Progenitor cell of endocrine pancreas (in vitro differentiated cells): Measurements from ENCODE around the gene TRIOBP. TPM values are rescaled to one million over a fixed set of nuclear protein-coding genes. Genes with fewer than 3 reads are reported as not detected.
A peak's percentile ranks its signal among the peaks of the same experiment; 100 is the strongest.

Experiments used
- DNase-seq: peaks from one replicate; pipeline ENCODE4 v3.0.0; 2021; ENCODE audit warnings: low spot score; ENCODE audit not compliant: unreplicated experiment
- H3K27ac Mint-ChIP-seq: 2 replicates; pipeline ENCODE4 v1.8.0; 2021; ENCODE audit warnings: mild to moderate bottlenecking, moderate library complexity, mixed read lengths
- H3K27me3 Mint-ChIP-seq: 2 replicates; pipeline ENCODE4 v1.8.0; 2021; ENCODE audit warnings: mixed read lengths
- H3K36me3 Mint-ChIP-seq: 2 replicates; pipeline ENCODE4 v1.8.0; 2022; ENCODE audit warnings: mixed read lengths; ENCODE audit not compliant: insufficient read depth
- H3K4me1 Mint-ChIP-seq: 2 replicates; pipeline ENCODE4 v1.8.0; 2021; ENCODE audit warnings: low read depth, mixed read lengths
- H3K4me3 Mint-ChIP-seq: 2 replicates; pipeline ENCODE4 v1.8.0; 2021; ENCODE audit warnings: low read depth, mild to moderate bottlenecking, moderate library complexity, mixed read lengths
- H3K9me3 Mint-ChIP-seq: 2 replicates; pipeline ENCODE4 v1.8.0; 2021; ENCODE audit warnings: low read depth, mixed read lengths
- CTCF ChIP-seq: fragments of 200-600 bp; sonication (generic); IDR thresholded peaks from one replicate; pipeline ENCODE4 v1.5.0; 2021; ENCODE audit warnings: antibody characterized with exemption, mild to moderate bottlenecking; ENCODE audit not compliant: unreplicated experiment
- total RNA-seq: library from RNA; stranded (reverse); gene quantifications from 2 replicates; pipeline ENCODE4 v1.2.1, GENCODE V29; 2021

TRIOBP gene
- total RNA-seq, 1 donor from 2014 or later = 78.7 TPM

DNA sequence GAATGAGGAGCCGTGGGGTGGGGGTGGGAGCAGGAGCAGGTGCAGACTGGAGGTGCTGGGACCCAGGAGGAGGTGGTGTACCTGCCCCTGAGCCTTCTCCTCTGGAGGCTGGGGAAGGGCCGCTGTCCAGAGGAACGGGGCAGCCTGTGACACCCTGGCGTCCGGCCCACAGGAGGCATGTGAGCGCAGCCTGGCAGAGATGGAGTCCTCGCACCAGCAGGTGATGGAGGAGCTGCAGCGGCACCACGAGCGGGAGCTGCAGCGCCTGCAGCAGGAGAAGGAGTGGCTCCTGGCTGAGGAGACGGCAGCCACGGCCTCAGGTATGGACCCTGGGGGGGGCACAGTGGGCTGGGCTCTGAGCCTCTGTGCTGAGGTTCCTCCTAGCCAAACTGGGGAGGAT, 68.7 kb downstream of the TRIOBP start:
- Mint-ChIP-seq H3K27ac (no peak overlapping the region), H3K4me3 (no peak overlapping the region), H3K9me3 (no peaks in the 10 kb centered on the region), H3K27me3 (no peaks in the 10 kb centered on the region), H3K4me1 (peaks cover 16% of the 10 kb centered on the region), H3K36me3 (peaks cover 16% of the 10 kb centered on the region)
- no peak for DNase-seq
- no peak for TF ChIP-seq CTCF

DNA sequence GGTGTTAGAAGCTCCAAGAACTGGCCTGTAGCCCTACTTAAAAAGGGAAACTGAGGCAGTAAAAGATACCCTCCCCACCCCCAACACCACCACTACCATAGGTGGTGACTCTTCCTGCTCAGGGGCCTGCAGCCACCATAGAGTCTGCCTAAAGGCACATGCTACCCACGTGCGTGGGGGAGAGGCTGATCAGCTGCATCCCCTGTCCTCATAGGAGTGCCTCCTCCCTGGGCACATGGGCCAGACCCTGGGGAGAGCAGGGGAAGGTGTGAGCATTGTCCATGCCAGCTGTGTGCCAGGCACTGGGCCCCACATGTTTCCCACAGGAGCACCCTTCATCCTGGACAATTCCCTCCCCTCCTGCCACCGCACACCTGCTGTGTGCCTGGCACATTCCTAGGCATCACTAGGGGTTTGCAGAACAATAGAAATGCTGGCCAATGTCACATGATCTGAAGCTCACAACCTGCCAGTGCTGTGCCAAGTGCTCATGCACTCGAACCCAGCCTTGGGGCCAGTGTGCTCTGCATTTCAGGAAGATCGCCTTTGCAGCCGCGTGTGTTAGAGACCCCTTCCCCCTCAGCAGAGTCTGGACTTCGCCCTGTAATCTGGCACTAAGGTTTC, 69.2 kb downstream of the TRIOBP start:
- Mint-ChIP-seq H3K27me3 (no peaks in the 10 kb centered on the region), H3K36me3 (peaks cover 18% of the 10 kb centered on the region), H3K9me3 (no peaks in the 10 kb centered on the region), H3K4me1 (peaks cover 13% of the 10 kb centered on the region), H3K4me3 (no peak overlapping the region), H3K27ac (peak overlapping the region; percentile 76)
- no peak for TF ChIP-seq CTCF
- no peak for DNase-seq

DNA sequence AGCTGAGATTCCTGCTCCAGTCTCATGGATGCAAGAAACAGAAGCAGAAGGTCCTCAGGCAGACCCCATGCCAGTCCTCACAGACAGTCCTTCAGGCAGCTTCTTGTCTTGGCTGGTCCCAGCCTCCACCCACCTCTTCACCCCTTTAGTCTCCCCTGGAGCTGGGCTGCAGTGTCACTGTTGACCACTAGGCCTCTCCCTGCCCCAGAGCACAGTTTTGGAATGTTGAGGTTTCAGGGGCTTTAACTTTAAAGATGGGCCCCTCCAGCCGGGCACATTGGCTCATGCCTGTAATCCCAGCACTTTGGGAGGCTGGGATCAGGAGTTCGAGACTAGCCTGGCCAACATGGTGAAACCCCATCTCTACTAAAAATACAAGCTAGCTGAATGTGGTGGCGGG, 71.4 kb downstream of the TRIOBP start:
- DNase-seq = no peak
- no peak overlapping the region for H3K4me3 Mint-ChIP-seq
- H3K4me1 Mint-ChIP-seq = peaks cover 8% of the 10 kb centered on the region
- H3K27me3 Mint-ChIP-seq = no peaks in the 10 kb centered on the region
- peak; percentile 42 for TF ChIP-seq CTCF
- no peak overlapping the region for H3K27ac Mint-ChIP-seq
- peaks cover 20% of the 10 kb centered on the region for H3K36me3 Mint-ChIP-seq
- no peaks in the 10 kb centered on the region for H3K9me3 Mint-ChIP-seq

GRCh38 chr22:37769056-37769455, 72.2 kb downstream of the TRIOBP start:
- Mint-ChIP-seq H3K4me1 (peaks cover 8% of the 10 kb centered on the region), H3K27ac (no peak overlapping the region), H3K9me3 (no peaks in the 10 kb centered on the region), H3K4me3 (no peak overlapping the region), H3K27me3 (no peaks in the 10 kb centered on the region), H3K36me3 (peaks cover 16% of the 10 kb centered on the region)
- DNase-seq = no peak
- TF ChIP-seq CTCF = no peak

DNA sequence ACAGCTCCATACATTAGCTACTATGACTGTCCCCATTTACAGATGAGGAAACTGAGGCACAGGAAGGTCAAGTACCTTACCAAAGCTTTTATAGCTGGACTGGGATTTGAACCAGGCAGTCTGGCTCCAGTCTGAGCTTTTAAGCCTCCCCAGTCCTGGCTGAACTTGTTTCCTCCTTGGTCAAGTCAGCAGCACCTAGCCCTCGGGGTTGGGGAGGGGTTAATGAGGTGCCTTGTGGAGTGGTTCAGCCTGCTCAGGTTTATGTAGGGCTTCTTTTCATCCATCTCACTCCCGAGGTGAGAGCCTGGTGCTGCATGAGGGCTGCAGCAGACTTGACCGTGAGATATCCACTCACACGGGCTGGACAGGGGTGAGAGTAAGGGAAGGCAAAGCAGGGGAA, 74.2 kb downstream of the TRIOBP start:
- no peaks in the 10 kb centered on the region for H3K27me3 Mint-ChIP-seq
- DNase-seq = no peak
- no peak overlapping the region for H3K4me3 Mint-ChIP-seq
- H3K27ac Mint-ChIP-seq = no peak overlapping the region
- H3K4me1 Mint-ChIP-seq = peaks cover 7% of the 10 kb centered on the region
- no peak for TF ChIP-seq CTCF
- H3K9me3 Mint-ChIP-seq = no peaks in the 10 kb centered on the region
- H3K36me3 Mint-ChIP-seq = peaks cover 9% of the 10 kb centered on the region
